ENCODE measurements around the gene NUAK1.

DNA sequence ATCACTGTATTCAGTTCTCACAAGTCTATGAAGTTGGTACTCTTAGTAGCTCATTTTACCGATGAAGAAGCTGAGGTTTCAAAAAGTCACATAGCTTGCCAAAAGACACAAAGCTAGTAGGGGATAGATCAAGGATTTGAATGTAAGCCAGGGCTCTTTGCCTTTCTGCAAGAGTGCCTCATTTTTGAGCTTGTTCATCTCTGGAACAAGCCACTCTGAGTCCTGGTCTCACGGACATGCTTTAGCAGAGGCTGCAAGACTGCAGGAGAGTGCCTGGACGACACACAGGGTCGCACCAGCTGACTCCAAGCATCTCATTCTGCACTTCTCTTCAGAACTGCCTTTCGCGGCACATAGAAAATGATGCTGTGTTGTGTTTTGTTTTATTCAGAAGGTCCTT is 3.7 kb downstream of the NUAK1 start:
- TF ChIP-seq SIN3A (IDR thresholded peaks at IDR 0.05; ENCODE audit: borderline replicate concordance, insufficient read depth, low read length) = no peak
- TF ChIP-seq POLR2AphosphoS5 (IDR thresholded peaks at IDR 0.05; ENCODE audit: low read depth, low read length) = no peak
- TF ChIP-seq, protein P1, sequence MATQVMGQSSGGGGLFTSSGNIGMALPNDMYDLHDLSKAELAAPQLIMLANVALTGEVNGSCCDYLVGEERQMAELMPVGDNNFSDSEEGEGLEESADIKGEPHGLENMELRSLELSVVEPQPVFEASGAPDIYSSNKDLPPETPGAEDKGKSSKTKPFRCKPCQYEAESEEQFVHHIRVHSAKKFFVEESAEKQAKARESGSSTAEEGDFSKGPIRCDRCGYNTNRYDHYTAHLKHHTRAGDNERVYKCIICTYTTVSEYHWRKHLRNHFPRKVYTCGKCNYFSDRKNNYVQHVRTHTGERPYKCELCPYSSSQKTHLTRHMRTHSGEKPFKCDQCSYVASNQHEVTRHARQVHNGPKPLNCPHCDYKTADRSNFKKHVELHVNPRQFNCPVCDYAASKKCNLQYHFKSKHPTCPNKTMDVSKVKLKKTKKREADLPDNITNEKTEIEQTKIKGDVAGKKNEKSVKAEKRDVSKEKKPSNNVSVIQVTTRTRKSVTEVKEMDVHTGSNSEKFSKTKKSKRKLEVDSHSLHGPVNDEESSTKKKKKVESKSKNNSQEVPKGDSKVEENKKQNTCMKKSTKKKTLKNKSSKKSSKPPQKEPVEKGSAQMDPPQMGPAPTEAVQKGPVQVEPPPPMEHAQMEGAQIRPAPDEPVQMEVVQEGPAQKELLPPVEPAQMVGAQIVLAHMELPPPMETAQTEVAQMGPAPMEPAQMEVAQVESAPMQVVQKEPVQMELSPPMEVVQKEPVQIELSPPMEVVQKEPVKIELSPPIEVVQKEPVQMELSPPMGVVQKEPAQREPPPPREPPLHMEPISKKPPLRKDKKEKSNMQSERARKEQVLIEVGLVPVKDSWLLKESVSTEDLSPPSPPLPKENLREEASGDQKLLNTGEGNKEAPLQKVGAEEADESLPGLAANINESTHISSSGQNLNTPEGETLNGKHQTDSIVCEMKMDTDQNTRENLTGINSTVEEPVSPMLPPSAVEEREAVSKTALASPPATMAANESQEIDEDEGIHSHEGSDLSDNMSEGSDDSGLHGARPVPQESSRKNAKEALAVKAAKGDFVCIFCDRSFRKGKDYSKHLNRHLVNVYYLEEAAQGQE (IDR thresholded peaks at IDR 0.05; ENCODE audit: insufficient read depth in 1 of 2, low read depth in 2 of 2, low read length in 2 of 2) = no peak
- no peak for TF ChIP-seq FOXP2 (optimal IDR thresholded peaks at IDR 0.05; ENCODE audit: borderline replicate concordance, extremely low read depth, extremely low read length, insufficient read depth)
- TF ChIP-seq TAF1 (IDR thresholded peaks at IDR 0.05; ENCODE audit: borderline replicate concordance, insufficient read depth, low read length) = no peak
